Lower leg skin (tissue), 4 donors: Measurements from ENCODE around the gene CDC42. TPM values are rescaled to one million over a fixed set of nuclear protein-coding genes. Genes with fewer than 3 reads are reported as not detected.
A peak's percentile ranks its signal among the peaks of the same experiment; 100 is the strongest.
"Not testable (repeated sequence)": the region's sequence is repeated elsewhere in the genome, so short reads cannot be mapped to it uniquely, and the experiment has no call there.

Experiments
- DNase-seq, 2 donors: peaks; one replicate each; pipeline ENCODE4 v3.0.0-alpha.2; 2019; ENCODE audit warnings: low spot score in 2 of 2
- H3K4me3 ChIP-seq: fragments of 200-600 bp; sonication (generic); 2 replicates; pipeline ENCODE4 v1.5.1; 2017; ENCODE audit warnings: mild to moderate bottlenecking, low read depth; ENCODE audit not compliant: poor library complexity, severe bottlenecking
- POLR2A ChIP-seq, 2 donors: fragments of 450-650 bp; IDR thresholded peaks; one replicate each; pipeline ENCODE4 v1.6.1; 2016 to 2017; ENCODE audit warnings: antibody characterized with exemption in 2 of 2, mild to moderate bottlenecking in 1 of 2, moderate library complexity in 1 of 2
- WGBS, 2 donors: methylation state at CpG; one replicate each; pipeline ENCODE4 v1.1.5; 2018; 5-methylcytosine and 5-hydroxymethylcytosine counted together
- intact Hi-C: fragments of 100-400 bp; cut with DNase I; formaldehyde crosslinking; loops from one replicate; pipeline ENCODE4 v1.15.0; 2023; ENCODE audit warnings: low total_unique reads
- total RNA-seq, 4 donors: library from RNA; depleted of rRNA; stranded (reverse); fragments of >200 nt; gene quantifications; one replicate each; pipeline ENCODE4 v1.1.0, GENCODE V29; 2016
- TF ChIP-seq, protein P1 (sequence below), 3 donors: fragments of 450-650 bp; IDR thresholded peaks; one replicate each; pipeline ENCODE4 v1.5.1; 2016; ENCODE audit warnings: antibody characterized with exemption in 3 of 3, mild to moderate bottlenecking in 3 of 3, moderate library complexity in 2 of 3

The CDC42 gene
- 100 to 1,000 TPM; 162 to 226 (median 203) TPM for total RNA-seq

DNA sequence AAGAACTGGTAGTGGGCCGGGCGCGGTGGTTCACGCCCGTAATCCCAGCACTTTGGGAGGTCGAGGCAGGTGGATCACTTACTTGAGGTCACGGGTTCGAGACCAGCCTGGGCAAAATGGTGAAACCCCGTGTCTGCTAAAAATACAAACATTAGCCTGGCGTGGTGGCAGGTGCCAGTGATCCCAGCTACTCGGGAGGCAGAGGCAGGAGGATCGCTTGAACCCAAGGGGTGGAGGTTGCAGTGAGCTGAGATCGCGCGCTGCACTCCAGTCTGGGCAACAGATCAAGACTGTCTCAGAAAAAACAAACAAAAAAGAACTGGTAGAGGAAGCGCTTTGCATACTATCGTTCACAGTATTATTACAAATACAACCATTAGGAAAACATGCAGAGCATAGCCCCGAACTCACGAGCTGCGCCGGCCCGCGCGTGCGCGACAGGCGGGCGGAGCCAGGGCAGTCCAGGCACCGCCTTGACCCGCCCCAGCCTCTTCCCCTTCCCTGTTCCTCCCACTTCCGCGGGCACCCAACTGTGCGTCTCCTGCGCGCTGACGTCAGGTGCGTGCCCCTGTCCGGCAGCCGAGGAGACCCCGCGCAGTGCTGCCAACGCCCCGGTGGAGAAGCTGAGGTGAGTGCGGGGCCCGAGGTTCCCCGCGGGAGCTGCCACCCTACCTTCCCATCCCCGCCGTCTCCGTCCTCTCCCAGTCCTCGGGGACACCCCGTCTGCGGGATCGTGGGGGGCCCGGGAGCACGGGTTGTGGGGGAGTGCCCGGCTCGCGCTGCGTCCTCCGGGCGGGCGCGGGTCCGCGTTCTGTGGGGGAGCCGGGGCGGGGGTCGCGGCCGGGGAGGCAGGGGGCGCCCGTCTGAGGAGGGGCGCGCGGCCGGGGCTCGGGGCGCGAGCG is at the start of gene CDC42:
Gene CDC42 (plus strand): TSS at position 595 of the 902 bp plus-strand sequence. CDS start 25,770 bp downstream, outside the sequence.
- peak within 1 kb of the TSS; percentile 100 for H3K4me3 ChIP-seq
- TF ChIP-seq POLR2A (IDR thresholded peaks at IDR 0.05) = peak in 1 of 2 donors; percentile 92
- TF ChIP-seq, protein P1, sequence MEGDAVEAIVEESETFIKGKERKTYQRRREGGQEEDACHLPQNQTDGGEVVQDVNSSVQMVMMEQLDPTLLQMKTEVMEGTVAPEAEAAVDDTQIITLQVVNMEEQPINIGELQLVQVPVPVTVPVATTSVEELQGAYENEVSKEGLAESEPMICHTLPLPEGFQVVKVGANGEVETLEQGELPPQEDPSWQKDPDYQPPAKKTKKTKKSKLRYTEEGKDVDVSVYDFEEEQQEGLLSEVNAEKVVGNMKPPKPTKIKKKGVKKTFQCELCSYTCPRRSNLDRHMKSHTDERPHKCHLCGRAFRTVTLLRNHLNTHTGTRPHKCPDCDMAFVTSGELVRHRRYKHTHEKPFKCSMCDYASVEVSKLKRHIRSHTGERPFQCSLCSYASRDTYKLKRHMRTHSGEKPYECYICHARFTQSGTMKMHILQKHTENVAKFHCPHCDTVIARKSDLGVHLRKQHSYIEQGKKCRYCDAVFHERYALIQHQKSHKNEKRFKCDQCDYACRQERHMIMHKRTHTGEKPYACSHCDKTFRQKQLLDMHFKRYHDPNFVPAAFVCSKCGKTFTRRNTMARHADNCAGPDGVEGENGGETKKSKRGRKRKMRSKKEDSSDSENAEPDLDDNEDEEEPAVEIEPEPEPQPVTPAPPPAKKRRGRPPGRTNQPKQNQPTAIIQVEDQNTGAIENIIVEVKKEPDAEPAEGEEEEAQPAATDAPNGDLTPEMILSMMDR (IDR thresholded peaks at IDR 0.05) = no peak
- intact Hi-C loops = loop anchor here (5.0 kb wide), 1 partner anchor 965 kb away; the partner anchor contains the start of genes KDM1A and TEX46
- 21 to 27% methylated on average over 48 to 57 of the region's 81 CpGs for WGBS, 2 donors
- DNase-seq = peak; percentile 96 to 99

DNA sequence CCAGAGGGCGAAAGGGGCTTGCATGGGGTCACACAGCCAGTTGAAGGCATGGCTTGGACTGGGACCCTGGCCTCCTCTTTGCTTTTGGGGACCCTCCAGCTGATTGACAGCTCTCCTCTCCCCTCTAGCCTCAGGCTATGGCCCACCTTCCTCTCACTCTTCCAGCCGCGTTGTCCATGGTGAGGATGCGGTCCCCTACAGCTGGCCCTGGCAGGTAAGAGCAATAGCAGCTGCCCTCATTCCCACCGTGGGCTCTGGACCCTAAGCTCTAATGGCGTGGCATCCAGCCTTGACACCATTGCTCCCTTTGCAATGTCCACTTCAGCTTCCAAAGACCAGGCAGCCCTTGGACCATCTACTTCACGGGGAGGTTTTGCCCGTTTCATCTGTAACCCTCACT is 49.6 kb upstream of the CDC42 start:
- DNase-seq, intact Hi-C loops, H3K4me3 ChIP-seq: not testable (repeated sequence)
- WGBS, 2 donors = 84 to 93% methylated on average over 8 of the region's 8 CpGs

DNA sequence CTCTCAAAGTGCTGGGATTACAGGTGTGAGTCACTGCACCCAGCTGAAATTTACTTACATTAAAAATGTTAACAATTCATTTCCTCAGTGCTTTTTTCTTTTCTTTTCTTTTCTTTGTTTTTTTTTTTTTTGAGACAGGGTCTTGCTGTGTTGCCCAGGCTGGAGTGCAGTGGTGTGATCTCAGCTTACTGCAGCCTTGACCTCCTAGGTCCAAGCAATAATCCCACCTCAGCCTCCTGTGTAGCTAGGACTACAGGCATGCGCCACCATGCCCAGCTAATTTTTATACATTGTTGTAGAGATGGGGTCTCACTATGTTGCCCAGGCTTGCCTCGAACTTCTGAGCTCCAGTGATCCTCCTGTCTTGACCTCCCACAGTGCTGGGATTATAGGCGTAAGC is 48.5 kb upstream of the CDC42 start:
- DNase-seq, H3K4me3 ChIP-seq, intact Hi-C loops: not testable (repeated sequence)
- WGBS, 2 donors = 93% methylated on average over 2 to 3 of the region's 3 CpGs

DNA sequence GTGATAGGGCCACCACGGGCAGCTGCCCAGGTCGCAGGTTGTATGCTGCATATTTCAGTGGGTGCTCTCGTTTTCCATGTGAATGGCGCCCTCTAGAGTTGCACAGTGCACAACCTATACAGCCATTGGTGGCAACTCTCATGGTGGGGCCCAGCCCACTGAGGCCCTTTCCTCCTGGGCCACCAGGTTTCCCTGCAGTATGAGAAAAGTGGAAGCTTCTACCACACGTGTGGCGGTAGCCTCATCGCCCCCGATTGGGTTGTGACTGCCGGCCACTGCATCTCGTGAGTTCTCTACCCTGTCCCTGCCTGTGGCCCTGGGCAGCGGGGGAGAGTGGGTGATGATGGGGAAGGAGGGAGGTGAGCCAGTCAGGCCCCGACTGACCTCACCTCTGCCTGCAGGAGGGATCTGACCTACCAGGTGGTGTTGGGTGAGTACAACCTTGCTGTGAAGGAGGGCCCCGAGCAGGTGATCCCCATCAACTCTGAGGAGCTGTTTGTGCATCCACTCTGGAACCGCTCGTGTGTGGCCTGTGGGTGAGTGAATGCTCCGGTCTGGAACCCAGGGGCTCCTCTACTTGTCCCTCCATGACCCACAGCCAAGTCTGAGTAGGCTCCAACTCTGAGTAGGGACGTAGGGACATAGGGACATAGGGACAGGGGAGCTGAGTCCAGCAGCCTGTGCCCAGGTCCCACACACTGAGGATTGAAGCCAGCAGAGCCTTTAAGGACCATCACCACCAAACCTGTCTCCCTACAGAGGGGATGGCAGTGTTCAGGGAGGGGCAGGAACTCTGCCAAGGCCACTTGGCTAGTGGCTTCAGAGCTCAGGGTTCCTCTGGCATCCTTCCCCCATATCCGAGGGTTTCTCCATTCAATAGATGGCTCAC is 47.0 kb upstream of the CDC42 start:
- DNase-seq, intact Hi-C loops, H3K4me3 ChIP-seq: not testable (repeated sequence)
- 70 to 76% methylated on average over 18 of the region's 18 CpGs for WGBS, 2 donors

DNA sequence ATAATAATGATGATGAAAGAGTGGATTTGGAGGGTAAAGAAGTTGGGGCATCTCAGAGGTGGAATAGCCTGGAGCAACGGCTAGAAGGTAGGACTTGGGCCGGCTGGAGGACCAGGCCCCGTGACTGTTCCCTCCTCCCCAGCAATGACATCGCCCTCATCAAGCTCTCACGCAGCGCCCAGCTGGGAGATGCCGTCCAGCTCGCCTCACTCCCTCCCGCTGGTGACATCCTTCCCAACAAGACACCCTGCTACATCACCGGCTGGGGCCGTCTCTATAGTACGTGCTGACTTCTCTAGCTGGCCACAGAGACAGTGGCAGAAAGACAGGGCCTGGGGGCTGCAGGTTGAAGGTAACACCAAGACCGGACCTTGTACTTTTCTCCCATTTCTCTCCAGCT is 45.8 kb upstream of the CDC42 start:
- WGBS, 2 donors = 83% methylated on average over 11 to 13 of the region's 13 CpGs
- intact Hi-C loops, H3K4me3 ChIP-seq, DNase-seq: not testable (repeated sequence)

DNA sequence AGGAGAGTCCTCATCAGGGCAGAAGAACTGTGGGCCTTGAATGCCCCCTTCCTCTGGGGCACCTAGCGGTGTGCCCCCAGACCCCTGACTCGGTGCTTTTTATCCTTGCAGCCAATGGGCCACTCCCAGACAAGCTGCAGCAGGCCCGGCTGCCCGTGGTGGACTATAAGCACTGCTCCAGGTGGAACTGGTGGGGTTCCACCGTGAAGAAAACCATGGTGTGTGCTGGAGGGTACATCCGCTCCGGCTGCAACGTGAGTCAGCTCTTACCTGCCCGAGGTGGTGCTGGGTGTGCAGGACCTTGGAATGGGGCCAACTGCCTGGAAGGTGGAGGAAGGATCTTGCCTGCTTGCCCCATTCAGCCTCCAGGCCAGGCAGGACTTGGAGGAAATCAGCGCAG is 45.2 kb upstream of the CDC42 start:
- intact Hi-C loops, H3K4me3 ChIP-seq, DNase-seq: not testable (repeated sequence)
- WGBS, 2 donors = 58 to 61% methylated on average over 9 of the region's 10 CpGs

DNA sequence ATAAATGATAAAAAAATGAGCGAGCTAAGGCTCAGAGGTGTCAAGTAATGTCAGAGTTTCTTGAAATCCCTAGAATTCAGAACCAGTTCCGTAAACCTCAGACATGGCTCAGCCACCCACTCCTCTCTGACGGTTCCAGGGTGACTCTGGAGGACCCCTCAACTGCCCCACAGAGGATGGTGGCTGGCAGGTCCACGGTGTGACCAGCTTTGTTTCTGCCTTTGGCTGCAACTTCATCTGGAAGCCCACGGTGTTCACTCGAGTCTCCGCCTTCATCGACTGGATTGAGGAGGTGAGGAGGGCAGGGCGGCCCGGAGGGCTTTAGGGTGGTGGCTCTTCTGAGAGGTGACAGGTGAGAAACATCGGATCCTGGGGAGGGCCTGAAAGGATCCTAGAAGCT is 42.9 kb upstream of the CDC42 start:
- intact Hi-C loops, H3K4me3 ChIP-seq, DNase-seq: not testable (repeated sequence)
- 79 to 87% methylated on average over 4 to 9 of the region's 11 CpGs for WGBS, 2 donors

DNA sequence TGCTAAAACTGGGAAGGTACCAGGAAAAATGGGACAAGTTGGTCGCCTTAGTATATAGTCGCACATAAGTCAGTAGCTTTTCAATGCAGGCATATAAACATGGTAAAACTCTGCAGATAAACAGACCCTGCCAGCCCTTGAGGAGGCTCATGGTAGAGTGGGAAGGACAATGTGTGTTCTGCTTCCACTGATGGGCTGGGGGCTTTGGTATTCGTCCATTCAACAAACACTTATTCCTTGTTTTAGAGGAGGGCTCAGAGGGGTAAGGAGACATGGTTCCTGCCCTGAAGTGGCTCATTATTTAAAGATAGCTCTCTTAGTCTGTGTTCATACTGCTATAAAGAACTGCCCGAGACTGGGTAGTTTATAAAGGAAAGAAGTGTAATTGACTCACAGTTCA is 39.8 kb upstream of the CDC42 start:
- intact Hi-C loops, DNase-seq: not testable (repeated sequence)
- 64 to 81% methylated on average over 4 of the region's 4 CpGs for WGBS, 2 donors

DNA sequence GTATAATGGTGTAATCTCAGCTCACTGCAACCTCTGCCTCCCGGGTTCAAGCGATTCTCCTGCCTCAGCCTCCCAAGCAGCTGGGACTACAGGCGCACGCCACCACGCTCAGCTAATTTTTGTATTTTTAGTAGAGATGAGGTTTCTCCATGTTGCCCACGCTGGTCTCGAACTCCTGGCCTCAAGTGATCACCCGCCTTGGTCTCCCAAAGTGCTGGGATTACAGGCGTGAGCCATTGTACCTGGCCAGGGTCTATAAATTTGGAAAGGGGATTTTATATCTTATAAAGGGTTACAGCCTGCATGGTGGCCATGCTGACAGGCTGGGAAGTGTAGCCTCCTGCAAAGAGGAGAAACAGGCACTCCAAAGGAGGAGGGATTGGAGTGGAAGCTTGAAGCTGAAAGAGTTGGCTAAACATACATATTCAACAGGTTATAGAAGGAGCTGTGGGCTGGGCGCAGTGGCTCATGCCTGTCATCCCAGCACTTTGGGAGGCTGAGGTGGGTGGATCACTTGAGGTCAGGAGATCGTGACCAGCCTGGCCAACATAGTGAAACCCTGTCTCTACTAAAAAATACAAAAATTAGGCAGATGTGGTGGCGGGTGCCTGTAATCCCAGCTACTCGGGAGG is 37.8 kb upstream of the CDC42 start:
- DNase-seq, intact Hi-C loops: not testable (repeated sequence)
- 87 to 91% methylated on average over 13 of the region's 13 CpGs for whole genome bisulfite sequencing, 2 donors

More for the DNA sequence above, 39.8 kb upstream of the CDC42 start:
- not testable (repeated sequence) for H3K4me3 ChIP-seq

More for the DNA sequence above, 37.8 kb upstream of the CDC42 start:
- H3K4me3 ChIP-seq = not testable (repeated sequence)
